MCF 10A (cell line): Measurements from ENCODE around the gene XYLT1. TPM values are rescaled to one million over a fixed set of nuclear protein-coding genes. Genes with fewer than 3 reads are reported as not detected.

Experiments
- BruUV-seq: library from RNA; stranded (reverse); fragments of 400-500 nt; replicated peaks from 2 replicates; lab custom pipeline; 2021; lab: Mats Ljungman, UMichigan
- CTCF ChIA-PET: fragments of 300-600 bp; sonication (Branson Sonifier 250); formaldehyde crosslinking; extraction: SDS; loops from one replicate; lab custom pipeline; 2021; ENCODE audit warnings: antibody characterized with exemption, inconsistent platforms; lab: Yijun Ruan, JAX
- POLR2A ChIA-PET: fragments of 300-600, 350-650 bp; sonication (Branson Sonifier 250); formaldehyde crosslinking; extraction: SDS; loops from one replicate; lab custom pipeline; 2020; ENCODE audit warnings: antibody characterized with exemption, inconsistent platforms; lab: Yijun Ruan, JAX
- DNase-seq: peaks from one replicate; pipeline ENCODE4 v3.0.0-alpha.2; 2018; ENCODE audit not compliant: unreplicated experiment
- H3K27ac Mint-ChIP-seq: one replicate; pipeline ENCODE4 v1.8.0; 2022; ENCODE audit warnings: mild to moderate bottlenecking, low read depth, mixed read lengths; ENCODE audit not compliant: unreplicated experiment
- H3K27me3 Mint-ChIP-seq: one replicate; pipeline ENCODE4 v1.8.0; 2022; ENCODE audit warnings: mixed read lengths; ENCODE audit not compliant: insufficient read depth, unreplicated experiment
- H3K36me3 Mint-ChIP-seq: one replicate; pipeline ENCODE4 v1.8.0; 2022; ENCODE audit warnings: mild to moderate bottlenecking, moderate library complexity, mixed read lengths; ENCODE audit not compliant: insufficient read depth, unreplicated experiment
- H3K4me1 Mint-ChIP-seq: one replicate; pipeline ENCODE4 v1.8.0; 2022; ENCODE audit warnings: mixed read lengths; ENCODE audit not compliant: insufficient read depth, unreplicated experiment
- H3K4me3 Mint-ChIP-seq: one replicate; pipeline ENCODE4 v1.8.0; 2022; ENCODE audit warnings: mild to moderate bottlenecking, moderate library complexity, mixed read lengths; ENCODE audit not compliant: unreplicated experiment
- H3K9me3 Mint-ChIP-seq: one replicate; pipeline ENCODE4 v1.8.0; 2022; ENCODE audit warnings: mixed read lengths; ENCODE audit not compliant: unreplicated experiment
- CTCF ChIP-seq: fragments of 200-600 bp; IDR thresholded peaks from one replicate; pipeline ENCODE4 v1.8.0; 2022; ENCODE audit warnings: antibody characterized with exemption, mild to moderate bottlenecking; ENCODE audit not compliant: unreplicated experiment
- intact Hi-C: fragments of 100-400 bp; cut with micrococcal nuclease; formaldehyde crosslinking; loops from 2 replicates; pipeline ENCODE4 v1.14.1; 2022
- total RNA-seq: library from RNA; stranded (reverse); gene quantifications from 2 replicates; pipeline ENCODE4 v1.2.3, GENCODE V29; 2022

XYLT1 gene
- total RNA-seq, 1 experiment from 2014 or later: not detected

- intact Hi-C loops: no loop called here
- no peak for DNase-seq
- Mint-ChIP-seq H3K27ac (no peak overlapping the region), H3K36me3 (no peaks in the 10 kb centered on the region), H3K4me3 (no peak overlapping the region), H3K9me3 (peaks cover 3% of the 10 kb centered on the region), H3K27me3 (no peaks in the 10 kb centered on the region), H3K4me1 (no peaks in the 10 kb centered on the region)
- CTCF ChIA-PET: interaction anchor here (0.6 kb wide), 2 partner anchors 486 to 526 kb away, joined by 3 read pairs; no protein-coding TSS in a partner anchor
- no TSS peak for BruUV-seq
- TF ChIP-seq CTCF: no peak
- POLR2A ChIA-PET: no interaction called here
Measured at GRCh38 chr16:17497648-17498047, 26.9 kb upstream of the XYLT1 start.

- BruUV-seq: no TSS peak
- ChIA-PET POLR2A (no interaction called here), CTCF (interaction anchor here (0.6 kb wide), 1 partner anchor 486 kb away, joined by 3 read pairs; no protein-coding TSS in a partner anchor)
- Mint-ChIP-seq H3K36me3 (no peaks in the 10 kb centered on the region), H3K9me3 (peaks cover 3% of the 10 kb centered on the region), H3K4me3 (no peak overlapping the region), H3K27ac (no peak overlapping the region), H3K27me3 (no peaks in the 10 kb centered on the region), H3K4me1 (no peaks in the 10 kb centered on the region)
- intact Hi-C loops: no loop called here
- no peak for DNase-seq
- no peak for TF ChIP-seq CTCF
Measured at GRCh38 chr16:17496891-17497290, 26.1 kb upstream of the XYLT1 start.

- Mint-ChIP-seq H3K27me3 (no peaks in the 10 kb centered on the region), H3K4me1 (no peaks in the 10 kb centered on the region), H3K27ac (no peak overlapping the region), H3K36me3 (no peaks in the 10 kb centered on the region), H3K9me3 (peaks cover 28% of the 10 kb centered on the region), H3K4me3 (no peak overlapping the region)
- intact Hi-C loops: no loop called here
- ChIA-PET CTCF (no interaction called here), POLR2A (no interaction called here)
- TF ChIP-seq CTCF: no peak
- BruUV-seq: no TSS peak
- no peak for DNase-seq
Measured at GRCh38 chr16:17493012-17493411, 22.3 kb upstream of the XYLT1 start.

- BruUV-seq: no TSS peak
Measured at GRCh38 chr16:17491140-17491662, 20.4 kb upstream of the XYLT1 start.

More at GRCh38 chr16:17491140-17491662, 20.4 kb upstream of the XYLT1 start:
- TF ChIP-seq CTCF: no peak
- CTCF ChIA-PET: no interaction called here
- no peak overlapping the region for H3K27ac Mint-ChIP-seq
- no peak overlapping the region for H3K4me3 Mint-ChIP-seq
- H3K36me3 Mint-ChIP-seq: no peaks in the 10 kb centered on the region
- H3K4me1 Mint-ChIP-seq: no peaks in the 10 kb centered on the region
- no peaks in the 10 kb centered on the region for H3K27me3 Mint-ChIP-seq
- intact Hi-C loops: no loop called here
- DNase-seq: no peak
- peaks cover 34% of the 10 kb centered on the region for H3K9me3 Mint-ChIP-seq
- POLR2A ChIA-PET: no interaction called here
